MCF 10A (cell line): ENCODE measurements around the gene MYO7B. TPM values are rescaled to one million over a fixed set of nuclear protein-coding genes. Genes with fewer than 3 reads are reported as not detected.

Experiments used
- BruUV-seq: library from RNA; stranded (reverse); fragments of 400-500 nt; replicated peaks from 2 replicates; lab custom pipeline; 2021; lab: Mats Ljungman, UMichigan
- CTCF ChIA-PET: fragments of 300-600 bp; sonication (Branson Sonifier 250); formaldehyde crosslinking; extraction: SDS; loops from one replicate; lab custom pipeline; 2021; ENCODE audit warnings: antibody characterized with exemption, inconsistent platforms; lab: Yijun Ruan, JAX
- POLR2A ChIA-PET: fragments of 300-600, 350-650 bp; sonication (Branson Sonifier 250); formaldehyde crosslinking; extraction: SDS; loops from one replicate; lab custom pipeline; 2020; ENCODE audit warnings: antibody characterized with exemption, inconsistent platforms; lab: Yijun Ruan, JAX
- DNase-seq: peaks from one replicate; pipeline ENCODE4 v3.0.0-alpha.2; 2018; ENCODE audit not compliant: unreplicated experiment
- H3K27ac Mint-ChIP-seq: one replicate; pipeline ENCODE4 v1.8.0; 2022; ENCODE audit warnings: mild to moderate bottlenecking, low read depth, mixed read lengths; ENCODE audit not compliant: unreplicated experiment
- H3K27me3 Mint-ChIP-seq: one replicate; pipeline ENCODE4 v1.8.0; 2022; ENCODE audit warnings: mixed read lengths; ENCODE audit not compliant: insufficient read depth, unreplicated experiment
- H3K36me3 Mint-ChIP-seq: one replicate; pipeline ENCODE4 v1.8.0; 2022; ENCODE audit warnings: mild to moderate bottlenecking, moderate library complexity, mixed read lengths; ENCODE audit not compliant: insufficient read depth, unreplicated experiment
- H3K4me1 Mint-ChIP-seq: one replicate; pipeline ENCODE4 v1.8.0; 2022; ENCODE audit warnings: mixed read lengths; ENCODE audit not compliant: insufficient read depth, unreplicated experiment
- H3K4me3 Mint-ChIP-seq: one replicate; pipeline ENCODE4 v1.8.0; 2022; ENCODE audit warnings: mild to moderate bottlenecking, moderate library complexity, mixed read lengths; ENCODE audit not compliant: unreplicated experiment
- H3K9me3 Mint-ChIP-seq: one replicate; pipeline ENCODE4 v1.8.0; 2022; ENCODE audit warnings: mixed read lengths; ENCODE audit not compliant: unreplicated experiment
- intact Hi-C: fragments of 100-400 bp; cut with micrococcal nuclease; formaldehyde crosslinking; loops from 2 replicates; pipeline ENCODE4 v1.14.1; 2022
- total RNA-seq: library from RNA; stranded (reverse); gene quantifications from 2 replicates; pipeline ENCODE4 v1.2.3, GENCODE V29; 2022
- TF ChIP-seq, protein P1 (sequence below): fragments of 200-600 bp; IDR thresholded peaks from one replicate; pipeline ENCODE4 v1.8.0; 2022; ENCODE audit warnings: antibody characterized with exemption, mild to moderate bottlenecking; ENCODE audit not compliant: unreplicated experiment

MYO7B gene
- total RNA-seq, 1 experiment from 2014 or later, result not detected

DNA sequence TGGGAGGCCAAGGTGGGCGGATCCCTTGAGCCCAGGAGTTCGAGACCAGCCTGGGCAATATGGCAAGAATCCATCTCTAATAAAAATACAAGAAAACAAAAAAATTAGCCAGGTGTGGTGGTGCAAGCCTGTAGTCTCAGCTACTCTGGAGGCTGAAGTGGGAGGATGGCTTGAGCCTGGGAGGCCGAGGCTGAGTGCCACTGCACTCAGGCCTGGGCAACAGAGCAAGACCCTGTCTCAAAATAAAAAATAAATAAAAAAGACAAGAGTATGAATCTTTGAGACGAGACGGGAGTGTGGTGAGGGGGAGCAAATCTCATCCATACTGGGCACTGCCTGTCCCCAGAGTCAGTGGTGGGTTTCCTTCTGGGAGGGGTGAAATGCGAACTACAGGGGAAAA lies 122.7 kb downstream of the MYO7B start:
- POLR2A ChIA-PET, result no interaction called here
- no peak for DNase-seq
- intact Hi-C loops, result no loop called here
- TF ChIP-seq, protein P1, sequence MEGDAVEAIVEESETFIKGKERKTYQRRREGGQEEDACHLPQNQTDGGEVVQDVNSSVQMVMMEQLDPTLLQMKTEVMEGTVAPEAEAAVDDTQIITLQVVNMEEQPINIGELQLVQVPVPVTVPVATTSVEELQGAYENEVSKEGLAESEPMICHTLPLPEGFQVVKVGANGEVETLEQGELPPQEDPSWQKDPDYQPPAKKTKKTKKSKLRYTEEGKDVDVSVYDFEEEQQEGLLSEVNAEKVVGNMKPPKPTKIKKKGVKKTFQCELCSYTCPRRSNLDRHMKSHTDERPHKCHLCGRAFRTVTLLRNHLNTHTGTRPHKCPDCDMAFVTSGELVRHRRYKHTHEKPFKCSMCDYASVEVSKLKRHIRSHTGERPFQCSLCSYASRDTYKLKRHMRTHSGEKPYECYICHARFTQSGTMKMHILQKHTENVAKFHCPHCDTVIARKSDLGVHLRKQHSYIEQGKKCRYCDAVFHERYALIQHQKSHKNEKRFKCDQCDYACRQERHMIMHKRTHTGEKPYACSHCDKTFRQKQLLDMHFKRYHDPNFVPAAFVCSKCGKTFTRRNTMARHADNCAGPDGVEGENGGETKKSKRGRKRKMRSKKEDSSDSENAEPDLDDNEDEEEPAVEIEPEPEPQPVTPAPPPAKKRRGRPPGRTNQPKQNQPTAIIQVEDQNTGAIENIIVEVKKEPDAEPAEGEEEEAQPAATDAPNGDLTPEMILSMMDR, result no peak
- BruUV-seq, result no TSS peak
- H3K4me1 Mint-ChIP-seq, result no peaks in the 10 kb centered on the region
- no peaks in the 10 kb centered on the region for H3K9me3 Mint-ChIP-seq
- H3K27me3 Mint-ChIP-seq, result no peaks in the 10 kb centered on the region
- CTCF ChIA-PET, result no interaction called here
- no peak overlapping the region for H3K27ac Mint-ChIP-seq
- H3K36me3 Mint-ChIP-seq, result no peaks in the 10 kb centered on the region
- no peak overlapping the region for H3K4me3 Mint-ChIP-seq

DNA sequence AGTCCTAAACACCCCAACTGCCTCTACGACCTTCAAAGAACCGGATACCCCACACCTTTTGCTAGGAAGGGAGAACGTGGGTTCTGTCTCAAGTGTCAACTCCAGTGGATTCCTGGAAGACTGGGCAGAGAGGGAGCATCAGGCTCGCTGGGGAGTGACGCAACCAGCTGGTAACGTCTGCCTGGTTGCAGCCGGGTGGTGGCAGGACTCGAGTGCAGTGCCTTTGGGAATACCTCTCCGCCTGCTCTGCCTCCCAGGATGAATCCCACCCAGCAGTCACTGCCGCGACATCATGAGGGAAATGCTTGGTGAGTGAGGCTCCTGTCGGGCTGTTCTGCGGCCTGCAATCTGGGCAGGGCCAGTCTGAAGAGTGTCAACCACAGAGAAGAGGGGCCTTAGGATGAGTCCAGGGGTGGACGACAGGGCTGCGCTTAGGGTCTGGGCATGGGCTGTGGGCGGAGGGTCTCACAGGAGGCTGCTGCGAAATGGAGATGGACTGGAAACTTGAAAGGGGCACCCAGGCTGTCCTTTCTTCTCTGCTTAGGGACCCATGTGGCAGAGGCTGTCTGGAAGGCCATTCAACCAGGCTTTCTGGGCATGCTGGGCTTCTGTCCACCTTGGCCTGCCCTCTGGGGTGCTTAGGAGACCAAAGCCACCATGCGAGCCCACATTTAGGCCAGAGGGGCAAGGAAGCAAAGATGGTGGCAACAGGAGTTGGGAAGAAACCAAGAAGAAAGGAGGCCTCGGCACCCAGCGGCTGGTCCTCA lies 123.3 kb downstream of the MYO7B start:
- BruUV-seq, result no TSS peak
- Mint-ChIP-seq H3K4me3 (no peak overlapping the region), H3K27ac (no peak overlapping the region), H3K27me3 (no peaks in the 10 kb centered on the region), H3K9me3 (no peaks in the 10 kb centered on the region), H3K36me3 (no peaks in the 10 kb centered on the region), H3K4me1 (no peaks in the 10 kb centered on the region)
- POLR2A ChIA-PET, result no interaction called here
- CTCF ChIA-PET, result no interaction called here
- intact Hi-C loops, result no loop called here
- TF ChIP-seq, protein P1, result no peak
- no peak for DNase-seq

DNA sequence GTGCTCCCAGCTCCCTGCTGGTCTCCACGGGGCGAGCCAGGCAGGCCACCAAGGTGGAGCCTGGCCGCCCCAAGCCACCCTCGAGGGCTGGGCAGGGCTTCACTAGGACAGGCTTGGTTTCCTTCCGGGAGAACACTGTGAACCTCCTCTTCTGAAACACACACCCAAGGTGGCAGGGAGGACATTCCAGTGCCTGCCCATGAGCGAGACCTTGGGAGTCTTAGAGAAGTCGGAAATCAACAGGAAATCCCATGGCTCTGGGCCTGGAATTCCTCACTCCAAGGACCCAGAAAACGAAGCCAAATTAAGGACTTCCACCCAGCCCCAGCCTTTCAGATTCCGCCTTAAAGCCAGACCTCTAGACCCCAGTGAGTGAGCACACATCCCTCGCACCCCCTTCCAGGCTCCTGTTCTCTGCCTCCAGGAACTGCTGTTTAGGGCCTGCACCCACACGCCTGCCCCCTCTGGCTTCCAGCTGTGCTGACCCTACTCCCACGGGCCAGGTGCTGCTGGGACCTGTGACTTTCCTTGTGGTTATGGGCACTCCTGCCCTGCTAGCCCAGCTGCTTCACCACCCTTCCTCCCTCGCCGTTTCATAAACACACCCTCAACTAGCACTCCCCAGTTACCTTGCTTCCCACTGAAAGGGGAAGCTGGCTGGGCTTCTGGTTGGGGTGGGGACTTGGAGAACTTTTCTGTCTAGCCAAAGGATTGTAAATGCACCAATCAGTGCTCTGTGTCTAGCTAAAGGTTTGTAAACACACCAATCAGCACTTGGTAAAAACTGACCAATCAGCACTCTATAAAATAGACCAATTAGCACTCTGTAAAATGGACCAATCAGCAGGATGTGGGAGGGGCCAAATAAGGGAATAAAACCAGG lies 124.2 kb downstream of the MYO7B start:
- no peak overlapping the region for H3K27ac Mint-ChIP-seq

DNA sequence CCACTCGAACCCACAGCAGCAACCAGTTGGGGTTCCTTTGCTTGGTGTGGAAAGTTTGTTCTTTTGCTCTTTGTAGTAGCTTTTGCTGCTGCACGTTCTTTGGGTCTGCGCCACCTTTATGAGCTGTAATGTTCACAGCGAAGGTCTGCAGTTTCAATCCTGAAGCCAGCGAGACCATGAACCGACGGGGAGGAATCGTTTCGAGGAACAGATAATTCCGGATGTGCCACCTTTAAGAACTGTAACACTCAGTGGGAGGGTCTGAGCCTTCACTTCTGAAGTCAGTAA lies 124.8 kb downstream of the MYO7B start:
- ChIA-PET POLR2A (interaction anchor here (0.6 kb wide), 1 partner anchor 158 kb away, joined by 3 read pairs; no protein-coding TSS in a partner anchor), CTCF (no interaction called here)
- no peak overlapping the region for H3K4me3 Mint-ChIP-seq
- intact Hi-C loops, result no loop called here
- TF ChIP-seq, protein P1, result no peak
- no peaks in the 10 kb centered on the region for H3K36me3 Mint-ChIP-seq
- no TSS peak for BruUV-seq
- peaks cover 5% of the 10 kb centered on the region for H3K27me3 Mint-ChIP-seq
- H3K4me1 Mint-ChIP-seq, result no peaks in the 10 kb centered on the region
- no peaks in the 10 kb centered on the region for H3K9me3 Mint-ChIP-seq
- no peak overlapping the region for H3K27ac Mint-ChIP-seq
- no peak for DNase-seq

More for the DNA sequence above, 124.2 kb downstream of the MYO7B start:
- Mint-ChIP-seq H3K9me3 (no peaks in the 10 kb centered on the region), H3K27me3 (no peaks in the 10 kb centered on the region), H3K36me3 (no peaks in the 10 kb centered on the region), H3K4me3 (no peak overlapping the region), H3K4me1 (no peaks in the 10 kb centered on the region)
- intact Hi-C loops, result no loop called here
- ChIA-PET POLR2A (interaction anchor here (0.6 kb wide), 1 partner anchor 158 kb away, joined by 3 read pairs; no protein-coding TSS in a partner anchor), CTCF (no interaction called here)
- TF ChIP-seq, protein P1, result no peak
- no peak for DNase-seq
- no TSS peak for BruUV-seq
